Ammon's horn (tissue), 1 donor: ENCODE data around the gene CYTH2.
A peak's percentile ranks its signal among the peaks of the same experiment; 100 is the strongest.

Experiments used
- DNase-seq: peaks from one replicate; pipeline ENCODE4 v3.0.0-alpha.2; 2016; ENCODE audit warnings: low spot score

Gene CYTH2

GRCh38 chr19:48452289-48453190 is 16.6 kb upstream of the CYTH2 start:
- DNase-seq, result no peak

GRCh38 chr19:48454150-48454730 is 14.9 kb upstream of the CYTH2 start:
- DNase-seq, result peak; percentile 41

- DNase-seq, result no peak
Observed at GRCh38 chr19:48455171-48455907, 13.8 kb upstream of the CYTH2 start, which contains the start of gene KCNJ14. KCNJ14 (plus strand) TSS chr19:48455574; CDS start chr19:48461725, 6,151 bp downstream.

- DNase-seq, result no peak
Observed at GRCh38 chr19:48455908-48456562, 13.1 kb upstream of the CYTH2 start.

DNA sequence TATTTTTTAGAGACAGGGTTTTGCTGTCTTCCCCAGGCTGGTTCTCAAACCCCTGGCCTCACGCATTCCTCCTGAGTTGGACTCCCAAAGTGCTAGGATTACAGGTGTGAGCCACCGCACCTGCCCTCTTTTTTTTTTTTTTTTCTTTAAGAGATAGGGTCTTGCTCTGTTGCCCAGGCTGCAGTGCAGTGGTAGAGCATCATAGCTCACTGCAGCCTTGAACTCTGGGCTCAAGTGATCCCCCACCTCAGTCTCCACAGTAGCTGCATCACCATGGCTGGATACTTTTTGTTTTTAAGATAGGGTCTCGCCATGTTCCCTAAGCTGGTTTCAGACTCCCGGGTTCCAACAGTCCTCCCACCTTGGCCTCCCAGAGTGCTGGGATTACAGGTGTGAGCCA is 12.3 kb upstream of the CYTH2 start:
- DNase-seq, result no peak

GRCh38 chr19:48458016-48458415 is 11.2 kb upstream of the CYTH2 start:
- peak; percentile 28 for DNase-seq

GRCh38 chr19:48461651-48461981 is 7.6 kb upstream of the CYTH2 start:
- DNase-seq, result no peak

DNA sequence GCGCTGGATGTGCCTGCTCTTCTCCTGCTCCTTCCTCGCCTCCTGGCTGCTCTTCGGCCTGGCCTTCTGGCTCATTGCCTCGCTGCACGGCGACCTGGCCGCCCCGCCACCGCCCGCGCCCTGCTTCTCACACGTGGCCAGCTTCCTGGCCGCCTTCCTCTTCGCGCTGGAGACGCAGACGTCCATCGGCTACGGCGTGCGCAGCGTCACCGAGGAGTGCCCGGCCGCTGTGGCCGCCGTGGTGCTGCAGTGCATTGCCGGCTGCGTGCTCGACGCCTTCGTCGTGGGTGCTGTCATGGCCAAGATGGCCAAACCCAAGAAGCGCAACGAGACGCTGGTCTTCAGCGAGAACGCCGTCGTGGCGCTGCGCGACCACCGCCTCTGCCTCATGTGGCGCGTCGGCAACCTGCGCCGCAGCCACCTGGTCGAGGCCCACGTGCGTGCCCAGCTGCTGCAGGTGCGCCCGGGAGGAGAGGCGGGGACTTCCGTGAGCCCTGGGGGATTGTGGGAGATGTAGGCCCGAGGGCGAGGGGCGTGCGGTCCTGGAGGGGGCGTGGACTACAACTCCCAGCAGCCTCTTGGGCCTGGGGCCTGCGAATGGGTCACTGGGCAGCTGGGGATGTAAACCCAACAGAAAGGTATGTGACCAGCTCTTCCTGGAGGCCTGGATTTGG is 7.0 kb upstream of the CYTH2 start:
- DNase-seq, result no peak

- no peak for DNase-seq
Observed at GRCh38 chr19:48465215-48465614, 4.0 kb upstream of the CYTH2 start.

- DNase-seq, result no peak
Observed at GRCh38 chr19:48466561-48467325, 2.4 kb upstream of the CYTH2 start.

GRCh38 chr19:48468772-48469288 is 339 bp upstream of the CYTH2 start:
- DNase-seq, result peak; percentile 100

DNA sequence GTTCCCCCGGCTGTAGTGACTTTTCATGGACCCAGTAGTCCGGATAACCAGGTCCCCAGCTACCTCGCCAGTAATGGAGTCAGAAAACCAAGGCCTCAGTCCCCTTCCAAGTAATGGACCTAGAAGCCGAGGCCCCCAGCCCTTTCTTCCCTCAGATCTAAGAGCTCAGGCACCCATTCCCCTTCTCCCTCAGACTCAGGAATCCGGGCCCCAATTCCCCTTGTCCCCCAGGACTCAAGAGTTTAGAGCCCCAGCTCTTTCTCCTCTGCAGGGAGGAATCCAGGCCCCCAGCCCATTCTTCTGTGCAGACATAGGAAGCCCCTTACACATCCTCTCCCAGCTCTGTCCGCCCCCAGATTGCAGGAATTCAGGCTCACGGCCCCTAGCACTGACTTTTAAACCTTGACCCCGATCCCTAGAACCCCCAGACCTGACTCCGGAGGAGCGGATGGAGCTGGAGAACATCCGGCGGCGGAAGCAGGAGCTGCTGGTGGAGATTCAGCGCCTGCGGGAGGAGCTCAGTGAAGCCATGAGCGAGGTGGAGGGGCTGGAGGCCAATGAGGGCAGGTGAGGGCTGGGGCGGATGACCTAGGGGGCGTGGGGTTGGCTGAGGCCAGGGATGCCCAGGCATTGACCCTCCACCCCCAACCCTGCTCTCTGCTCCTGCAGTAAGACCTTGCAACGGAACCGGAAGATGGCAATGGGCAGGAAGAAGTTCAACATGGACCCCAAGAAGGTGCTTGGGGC is 938 bp downstream of the CYTH2 start:
- no peak for DNase-seq

DNA sequence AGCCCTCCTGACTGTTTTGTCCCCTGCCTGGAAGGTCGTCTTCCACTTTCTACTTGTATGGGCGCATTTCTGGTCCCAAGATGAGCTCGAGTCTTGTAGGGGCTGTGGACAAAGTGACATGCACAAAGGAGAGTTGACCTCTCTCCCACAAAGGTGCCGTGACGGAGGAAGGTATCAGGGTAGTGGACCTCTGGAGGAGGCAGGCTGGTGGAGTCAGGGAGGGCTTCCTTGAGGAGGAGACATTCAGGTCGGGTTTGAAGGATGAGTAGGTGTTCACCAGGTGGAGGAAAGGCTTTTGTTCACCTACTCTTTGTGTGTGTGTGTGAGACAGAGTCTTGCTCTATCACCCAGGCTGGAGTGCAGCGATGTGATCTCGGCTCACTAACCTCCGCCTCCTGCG is 1.7 kb downstream of the CYTH2 start:
- no peak for DNase-seq

DNA sequence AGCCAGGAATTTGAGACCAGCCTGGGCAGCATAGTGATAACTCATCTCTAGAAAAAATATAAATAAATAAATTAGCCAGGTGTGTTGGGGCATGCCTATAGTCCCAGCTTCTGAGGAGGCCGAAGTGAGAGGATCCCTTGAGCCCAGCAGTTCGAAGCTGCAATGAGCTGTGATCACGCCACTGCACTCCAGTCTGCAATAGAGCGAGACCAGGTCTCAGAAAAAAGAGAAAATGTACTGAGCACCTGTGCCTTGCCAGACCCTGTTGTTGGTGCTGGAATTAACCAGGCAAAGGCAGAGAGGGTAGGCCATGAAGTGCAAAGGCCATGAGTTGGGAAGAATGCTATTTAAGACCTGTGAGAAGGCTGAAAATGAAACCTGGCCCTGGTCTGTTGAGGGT is 2.7 kb downstream of the CYTH2 start:
- DNase-seq, result no peak

DNA sequence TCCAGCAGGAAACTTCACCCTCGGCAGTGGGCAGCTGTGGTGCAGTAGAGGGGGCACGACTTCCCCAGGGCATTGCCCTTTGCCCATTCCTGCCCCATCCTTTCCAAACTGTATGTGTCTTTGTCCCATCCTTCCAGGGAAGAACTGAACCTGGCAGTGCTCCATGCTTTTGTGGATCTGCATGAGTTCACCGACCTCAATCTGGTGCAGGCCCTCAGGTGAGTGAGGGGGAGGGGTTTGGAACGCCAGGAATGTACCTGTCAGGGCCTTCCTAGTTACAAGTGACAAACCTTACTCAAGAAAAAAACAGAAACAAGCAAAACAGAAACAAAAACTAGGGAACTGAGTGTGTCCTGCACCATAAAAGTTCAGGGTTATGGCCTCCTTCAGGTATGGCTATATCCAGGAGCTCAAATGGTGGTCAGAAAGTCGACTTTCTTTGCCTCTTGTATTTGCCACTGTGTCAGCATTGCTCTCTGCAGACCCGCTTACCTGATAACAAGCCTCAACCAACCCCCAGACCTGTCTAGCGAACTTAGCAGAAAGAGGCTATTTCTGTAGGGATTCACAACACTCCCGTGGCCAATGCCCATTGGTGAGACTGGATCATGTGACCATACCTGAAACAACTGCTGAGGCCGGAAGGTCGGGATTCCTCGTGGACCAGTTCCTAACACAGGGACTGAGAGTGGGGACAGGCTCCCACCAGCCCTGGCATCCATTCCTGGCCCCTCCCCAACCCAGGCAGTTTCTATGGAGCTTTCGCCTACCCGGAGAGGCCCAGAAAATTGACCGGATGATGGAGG is 4.2 kb downstream of the CYTH2 start:
- DNase-seq, result no peak

DNA sequence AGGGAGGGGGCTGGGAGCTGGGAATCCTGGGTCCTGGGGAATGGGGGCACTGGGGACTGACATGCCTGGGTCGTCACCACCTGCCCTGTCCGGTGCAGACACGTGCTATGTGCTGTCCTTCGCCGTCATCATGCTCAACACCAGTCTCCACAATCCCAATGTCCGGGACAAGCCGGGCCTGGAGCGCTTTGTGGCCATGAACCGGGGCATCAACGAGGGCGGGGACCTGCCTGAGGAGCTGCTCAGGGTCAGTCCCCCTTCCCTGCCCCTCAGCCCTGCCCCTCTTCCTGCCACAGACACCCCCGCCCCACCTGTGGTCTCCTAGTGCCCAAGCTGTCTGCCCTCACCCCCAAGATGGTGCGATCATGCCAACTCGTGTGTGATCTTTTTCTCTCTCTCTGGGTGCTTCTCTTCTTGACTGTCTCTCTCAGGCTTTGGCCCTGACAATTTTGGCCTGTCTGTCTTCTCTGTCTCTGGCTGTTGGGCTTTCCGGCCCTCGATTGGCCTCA is 5.0 kb downstream of the CYTH2 start:
- no peak for DNase-seq

- DNase-seq, result no peak
Observed at GRCh38 chr19:48475369-48476068, 6.3 kb downstream of the CYTH2 start.

DNA sequence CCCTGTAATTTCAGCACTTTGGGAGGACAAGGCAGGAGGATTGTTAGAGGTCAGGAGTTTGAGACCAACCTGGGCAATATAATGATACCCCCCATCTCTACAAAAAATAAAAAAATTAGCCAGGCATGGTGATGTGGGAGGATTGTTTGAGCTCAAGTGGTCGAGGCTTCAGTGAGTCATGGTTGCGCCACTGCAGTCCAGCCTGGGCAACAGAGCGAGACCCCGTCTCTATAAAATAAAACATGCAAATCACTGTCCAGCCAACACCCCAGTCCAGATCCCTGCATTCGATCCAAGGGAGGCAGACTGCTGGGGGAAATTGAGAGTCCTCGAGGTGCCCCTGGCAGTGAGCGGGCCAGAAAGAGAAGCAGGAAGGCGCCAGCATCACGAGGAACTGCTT is 7.0 kb downstream of the CYTH2 start:
- no peak for DNase-seq
